Hepatocyte (in vitro differentiated cells): ENCODE data around the gene PLA2G4A. TPM values are rescaled to one million over a fixed set of nuclear protein-coding genes. Genes with fewer than 3 reads are reported as not detected.

ENCODE experiments used
- DNase-seq: peaks from one replicate; pipeline ENCODE4 v3.0.0-alpha.2; 2016; ENCODE audit warnings: low spot score
- H2AFZ ChIP-seq: fragments of 200-600 bp; sonication (generic); 2 replicates; pipeline ENCODE4 v1.6.0; 2016; ENCODE audit warnings: antibody characterized with exemption, mild to moderate bottlenecking
- H3K27ac ChIP-seq: fragments of 200-600 bp; sonication (generic); 2 replicates; pipeline ENCODE4 v1.5.1; 2016; ENCODE audit warnings: mild to moderate bottlenecking
- H3K27me3 ChIP-seq: fragments of 200-600 bp; sonication (generic); 2 replicates; pipeline ENCODE4 v1.6.1; 2016
- H3K36me3 ChIP-seq: fragments of 200-600 bp; sonication (generic); replicated peaks from 2 replicates; pipeline ENCODE4 v1.5.1; 2016; ENCODE audit warnings: low read depth; ENCODE audit not compliant: insufficient read depth
- H3K4me1 ChIP-seq: fragments of 200-600 bp; sonication (generic); 2 replicates; pipeline ENCODE4 v1.5.1; 2016; ENCODE audit warnings: mild to moderate bottlenecking, moderate library complexity; ENCODE audit not compliant: insufficient read depth
- H3K4me2 ChIP-seq: fragments of 200-600 bp; sonication (generic); 2 replicates; pipeline ENCODE4 v1.6.0; 2016
- H3K4me3 ChIP-seq: fragments of 200-600 bp; sonication (generic); 2 replicates; pipeline ENCODE4 v1.5.1; 2016; ENCODE audit warnings: mild to moderate bottlenecking
- H3K79me2 ChIP-seq: fragments of 200-600 bp; sonication (generic); 2 replicates; pipeline ENCODE4 v1.6.0; 2017; ENCODE audit warnings: mild to moderate bottlenecking
- H3K9me2 ChIP-seq: fragments of 200-600 bp; sonication (generic); replicated peaks from 2 replicates; pipeline ENCODE4 v1.6.0; 2017; ENCODE audit warnings: mild to moderate bottlenecking; ENCODE audit not compliant: insufficient read depth
- H3K9me3 ChIP-seq: fragments of 200-600 bp; sonication (generic); 2 replicates; pipeline ENCODE4 v1.5.1; 2016; ENCODE audit warnings: low read depth, mild to moderate bottlenecking
- H4K20me1 ChIP-seq: fragments of 200-600 bp; sonication (generic); 2 replicates; pipeline ENCODE4 v1.6.0; 2016; ENCODE audit warnings: mild to moderate bottlenecking; ENCODE audit not compliant: insufficient read depth, poor library complexity, severe bottlenecking
- EZH2 ChIP-seq: fragments of 200-600 bp; sonication (generic); IDR thresholded peaks from 2 replicates; pipeline ENCODE4 v1.6.1; 2016; ENCODE audit warnings: antibody characterized with exemption, mild to moderate bottlenecking, borderline replicate concordance
- EZH2phosphoT487 ChIP-seq: fragments of 200-600 bp; sonication (generic); IDR thresholded peaks from one replicate; pipeline ENCODE4 v1.6.1; 2018; ENCODE audit warnings: antibody characterized with exemption, mild to moderate bottlenecking, low read depth, moderate library complexity; ENCODE audit not compliant: unreplicated experiment, severe bottlenecking
- WGBS: methylation state at CpG from one replicate; pipeline ENCODE4 v1.1.6; 2016; ENCODE audit warnings: low lambda C conversion rate; ENCODE audit errors: missing lambda C conversion rate; 5-methylcytosine and 5-hydroxymethylcytosine counted together
- polyA plus RNA-seq: library from polyadenylated mRNA; unstranded; fragments of >200 nt; fragmentation: Nextera tagmentation; extraction: Ambion mirVana; gene quantifications from 2 replicates; pipeline ENCODE4 v1.2.1, GENCODE V29; 2016
- total RNA-seq: library from RNA; depleted of rRNA; stranded (reverse); fragments of >200 nt; gene quantifications from 2 replicates; pipeline ENCODE4 v1.2.3, GENCODE V29; 2014
- TF ChIP-seq, protein P1 (sequence below): fragments of 200-600 bp; sonication (generic); IDR thresholded peaks from 2 replicates; pipeline ENCODE4 v1.5.1; 2016; ENCODE audit warnings: antibody characterized with exemption, mild to moderate bottlenecking; ENCODE audit not compliant: poor library complexity

PLA2G4A gene
- total and polyA plus RNA-seq, 2 experiments from 2014 or later, result 21.3 to 24.9 TPM

GRCh38 chr1:186880982-186881381 lies 52.2 kb downstream of the PLA2G4A start:
- 71% methylated on average over 1 of the region's 1 CpG for WGBS
- H3K4me3 ChIP-seq, result no peak overlapping the region
- no peak for DNase-seq

DNA sequence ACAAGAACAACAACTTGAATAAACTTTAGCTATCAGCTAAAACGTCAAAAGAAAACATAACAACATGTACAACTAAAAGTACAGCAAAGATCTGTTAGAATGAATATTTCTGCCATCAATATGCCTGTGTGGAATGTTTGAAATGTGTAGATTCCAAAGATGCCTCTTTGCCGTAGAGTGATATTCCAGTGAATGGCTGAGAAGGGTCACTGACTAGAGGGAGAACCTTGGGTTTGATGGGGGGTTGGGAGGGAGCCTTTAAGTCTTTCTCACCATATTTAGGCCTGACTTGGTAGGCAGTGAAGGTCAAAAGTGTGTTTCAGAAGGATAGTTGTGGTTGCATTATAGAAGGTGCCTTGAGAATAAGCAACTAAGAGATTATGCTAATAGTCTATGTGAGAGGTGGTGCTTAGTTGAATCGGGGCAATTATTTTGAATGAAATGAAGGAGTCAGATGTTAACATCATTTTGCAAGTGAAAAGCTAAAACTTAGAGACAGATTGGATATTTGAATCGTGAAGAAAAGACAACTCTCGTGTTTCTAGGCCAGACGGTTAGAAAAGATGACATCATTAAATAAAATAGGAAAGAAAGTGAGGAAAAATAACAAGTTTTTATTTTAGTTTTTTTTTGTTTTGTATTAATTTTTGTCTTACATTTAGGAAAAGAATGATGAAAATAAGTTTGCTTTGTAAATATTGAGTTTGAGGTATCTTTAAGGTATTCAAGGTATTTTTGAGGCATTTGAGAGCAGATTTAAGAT lies 53.8 kb downstream of the PLA2G4A start:
- Histone ChIP-seq H3K4me1 (peaks cover 7% of the 10 kb centered on the region), H2AFZ (no peak overlapping the region), H3K79me2 (no peaks in the 10 kb centered on the region), H3K27me3 (no peaks in the 10 kb centered on the region), H3K9me2 (no peaks in the 10 kb centered on the region), H3K9me3 (no peaks in the 10 kb centered on the region), H3K36me3 (no peaks in the 10 kb centered on the region), H4K20me1 (no peaks in the 10 kb centered on the region), H3K4me2 (no peak overlapping the region), H3K4me3 (no peak overlapping the region), H3K27ac (peak overlapping the region; percentile 7)
- WGBS, result 86% methylated on average over 6 of the region's 6 CpGs
- no peak for DNase-seq
- TF ChIP-seq, protein P1, sequence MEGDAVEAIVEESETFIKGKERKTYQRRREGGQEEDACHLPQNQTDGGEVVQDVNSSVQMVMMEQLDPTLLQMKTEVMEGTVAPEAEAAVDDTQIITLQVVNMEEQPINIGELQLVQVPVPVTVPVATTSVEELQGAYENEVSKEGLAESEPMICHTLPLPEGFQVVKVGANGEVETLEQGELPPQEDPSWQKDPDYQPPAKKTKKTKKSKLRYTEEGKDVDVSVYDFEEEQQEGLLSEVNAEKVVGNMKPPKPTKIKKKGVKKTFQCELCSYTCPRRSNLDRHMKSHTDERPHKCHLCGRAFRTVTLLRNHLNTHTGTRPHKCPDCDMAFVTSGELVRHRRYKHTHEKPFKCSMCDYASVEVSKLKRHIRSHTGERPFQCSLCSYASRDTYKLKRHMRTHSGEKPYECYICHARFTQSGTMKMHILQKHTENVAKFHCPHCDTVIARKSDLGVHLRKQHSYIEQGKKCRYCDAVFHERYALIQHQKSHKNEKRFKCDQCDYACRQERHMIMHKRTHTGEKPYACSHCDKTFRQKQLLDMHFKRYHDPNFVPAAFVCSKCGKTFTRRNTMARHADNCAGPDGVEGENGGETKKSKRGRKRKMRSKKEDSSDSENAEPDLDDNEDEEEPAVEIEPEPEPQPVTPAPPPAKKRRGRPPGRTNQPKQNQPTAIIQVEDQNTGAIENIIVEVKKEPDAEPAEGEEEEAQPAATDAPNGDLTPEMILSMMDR, result no peak
- TF ChIP-seq EZH2, result no peak
- TF ChIP-seq EZH2phosphoT487, result no peak

More at GRCh38 chr1:186880982-186881381, 52.2 kb downstream of the PLA2G4A start:
- Histone ChIP-seq H4K20me1 (no peaks in the 10 kb centered on the region), H2AFZ (no peak overlapping the region), H3K9me3 (no peaks in the 10 kb centered on the region), H3K36me3 (no peaks in the 10 kb centered on the region), H3K27me3 (no peaks in the 10 kb centered on the region), H3K79me2 (no peaks in the 10 kb centered on the region), H3K27ac (no peak overlapping the region), H3K9me2 (no peaks in the 10 kb centered on the region), H3K4me1 (peaks cover 7% of the 10 kb centered on the region), H3K4me2 (peak overlapping the region; percentile 2)
- no peak for TF ChIP-seq EZH2
- no peak for TF ChIP-seq EZH2phosphoT487
- TF ChIP-seq, protein P1, result no peak

DNA sequence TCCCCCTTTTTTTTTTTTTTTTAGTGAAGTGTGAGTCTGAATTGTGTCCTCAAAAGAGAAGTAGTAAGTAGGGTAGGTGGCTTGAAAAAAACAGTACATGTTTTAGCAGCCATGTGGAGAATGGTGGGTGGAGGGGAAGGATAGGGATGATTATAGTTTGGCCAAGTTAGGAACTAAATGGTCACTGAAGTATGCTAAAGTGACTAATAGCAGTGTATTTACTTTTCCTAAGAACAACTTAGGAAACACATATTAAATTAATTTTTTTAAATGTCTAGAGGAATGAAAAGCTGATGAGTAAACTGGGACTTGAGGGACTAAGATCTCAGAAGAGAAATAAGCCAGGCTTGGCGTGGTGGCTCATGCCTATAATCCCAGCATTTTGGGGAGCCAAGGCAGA lies 55.5 kb downstream of the PLA2G4A start:
- H3K79me2 ChIP-seq, result no peaks in the 10 kb centered on the region
- no peaks in the 10 kb centered on the region for H4K20me1 ChIP-seq
- H3K9me2 ChIP-seq, result no peaks in the 10 kb centered on the region
- no peak overlapping the region for H3K4me2 ChIP-seq
- H3K27me3 ChIP-seq, result no peaks in the 10 kb centered on the region
- no peak for DNase-seq
- no peaks in the 10 kb centered on the region for H3K9me3 ChIP-seq
- WGBS, result 95% methylated on average over 1 of the region's 1 CpG
- no peak overlapping the region for H3K27ac ChIP-seq
- H3K36me3 ChIP-seq, result no peaks in the 10 kb centered on the region
- H2AFZ ChIP-seq, result no peak overlapping the region
- TF ChIP-seq, protein P1, result no peak
- TF ChIP-seq EZH2phosphoT487 (no peak), EZH2 (no peak)
- H3K4me1 ChIP-seq, result peaks cover 7% of the 10 kb centered on the region
- no peak overlapping the region for H3K4me3 ChIP-seq
